Right lobe of liver (tissue), 4 donors: ENCODE data around the gene MMP15.

Source experiments
- POLR2A ChIP-seq: fragments of 450-650 bp; IDR thresholded peaks from one replicate; pipeline ENCODE4 v1.6.1; 2017; ENCODE audit warnings: antibody characterized with exemption, mild to moderate bottlenecking
- TF ChIP-seq, protein P1 (sequence below), 4 donors: fragments of 200-600 bp in 3 of 4; fragments of 450-650 bp in 1 of 4; IDR thresholded peaks; one replicate each; pipeline versions ENCODE4 v1.5.1 to v1.8.0; 2016 to 2022; ENCODE audit warnings: antibody characterized with exemption in 4 of 4, mild to moderate bottlenecking in 2 of 4
- donor health status: DM: no; HTN: no; CAD: no.
- donor health status: DM: no; HTN: no; CAD: no.
- donor health status: DM: no; HTN: yes; CAD: no.

DNA sequence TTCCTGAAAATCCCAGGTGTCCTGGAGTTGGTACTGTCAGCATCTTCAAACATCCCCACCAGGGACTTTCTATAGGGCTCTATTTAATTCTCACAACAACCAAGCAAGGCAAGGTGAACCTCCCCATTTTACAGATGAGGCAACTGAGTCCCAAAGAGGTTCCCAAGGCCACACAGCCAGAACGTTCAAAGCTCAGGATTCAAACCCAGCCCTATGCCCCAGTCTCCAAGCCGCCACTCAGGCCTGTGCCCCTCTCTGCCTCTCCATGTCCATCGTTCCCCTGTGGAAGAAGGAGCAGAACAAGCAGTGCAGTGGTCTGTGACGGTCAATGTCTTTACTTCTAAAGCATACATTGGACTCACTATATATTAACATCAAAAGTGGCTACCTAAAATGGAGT lies 31.2 kb upstream of the MMP15 start:
- TF ChIP-seq, protein P1, sequence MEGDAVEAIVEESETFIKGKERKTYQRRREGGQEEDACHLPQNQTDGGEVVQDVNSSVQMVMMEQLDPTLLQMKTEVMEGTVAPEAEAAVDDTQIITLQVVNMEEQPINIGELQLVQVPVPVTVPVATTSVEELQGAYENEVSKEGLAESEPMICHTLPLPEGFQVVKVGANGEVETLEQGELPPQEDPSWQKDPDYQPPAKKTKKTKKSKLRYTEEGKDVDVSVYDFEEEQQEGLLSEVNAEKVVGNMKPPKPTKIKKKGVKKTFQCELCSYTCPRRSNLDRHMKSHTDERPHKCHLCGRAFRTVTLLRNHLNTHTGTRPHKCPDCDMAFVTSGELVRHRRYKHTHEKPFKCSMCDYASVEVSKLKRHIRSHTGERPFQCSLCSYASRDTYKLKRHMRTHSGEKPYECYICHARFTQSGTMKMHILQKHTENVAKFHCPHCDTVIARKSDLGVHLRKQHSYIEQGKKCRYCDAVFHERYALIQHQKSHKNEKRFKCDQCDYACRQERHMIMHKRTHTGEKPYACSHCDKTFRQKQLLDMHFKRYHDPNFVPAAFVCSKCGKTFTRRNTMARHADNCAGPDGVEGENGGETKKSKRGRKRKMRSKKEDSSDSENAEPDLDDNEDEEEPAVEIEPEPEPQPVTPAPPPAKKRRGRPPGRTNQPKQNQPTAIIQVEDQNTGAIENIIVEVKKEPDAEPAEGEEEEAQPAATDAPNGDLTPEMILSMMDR (IDR thresholded peaks at IDR 0.05): no peak
- TF ChIP-seq POLR2A: no peak
